ENCODE data around the gene RNF167. TPM values are rescaled to one million over a fixed set of nuclear protein-coding genes. Genes with fewer than 3 reads are reported as not detected.

RNF167 gene
- polyA plus RNA-seq, 1 experiment = 69.9 TPM

GRCh38 chr17:4947411-4948165 is 7.5 kb downstream of the RNF167 start:
- CTCF ChIA-PET = interaction anchor here (1.3 kb wide), 1 partner anchor 39 kb away, joined by 4 read pairs; no protein-coding TSS in a partner anchor
- no peak for TF ChIP-seq CTCF (IDR thresholded peaks at IDR 0.05; ENCODE audit: insufficient read depth, low read depth, low read length)
- DNase-seq (ENCODE audit: low read depth) = no peak
- POLR2A ChIA-PET = interaction anchor here (2.5 kb wide), 1 partner anchor 20 kb away, joined by 17 read pairs; the partner anchor contains the start of gene SPAG7
- H3K36me3 ChIP-seq (ENCODE audit: control insufficient read depth, insufficient read depth, low read length) = peaks cover 17% of the 10 kb centered on the region
- no peaks in the 10 kb centered on the region for H3K27me3 ChIP-seq (ENCODE audit: control insufficient read depth, insufficient read depth, low read length)
- H3K4me3 ChIP-seq (ENCODE audit: low read depth, low read length) = peak overlapping the region; percentile 92

GRCh38 chr17:4948166-4948930 is 8.3 kb downstream of the RNF167 start, which contains the start of gene PFN1:
Gene PFN1, minus strand, starts transcription at chr17:4948530. Its CDS starts 136 bp downstream, at chr17:4948394.
- peak within 1 kb of the TSS; percentile 92 for H3K4me3 ChIP-seq (ENCODE audit: low read depth, low read length)
- peak; percentile 63 for DNase-seq (ENCODE audit: low read depth)
- TF ChIP-seq CTCF (IDR thresholded peaks at IDR 0.05; ENCODE audit: insufficient read depth, low read depth, low read length) = no peak
- ChIA-PET POLR2A (interaction anchor here (0.6 to 2.5 kb wide), 2 partner anchors 8 to 19 kb away, joined by 3 to 17 read pairs; partner anchors contain the start of genes RNF167 and SPAG7), CTCF (interaction anchor here (1.3 kb wide), 1 partner anchor 39 kb away, joined by 4 read pairs; no protein-coding TSS in a partner anchor)
- no peaks in the 10 kb centered on the region for H3K27me3 ChIP-seq (ENCODE audit: control insufficient read depth, insufficient read depth, low read length)
- peaks cover 13% of the 10 kb centered on the region for H3K36me3 ChIP-seq (ENCODE audit: control insufficient read depth, insufficient read depth, low read length)

GRCh38 chr17:4948931-4949320 is 8.9 kb downstream of the RNF167 start:
- no peak for TF ChIP-seq CTCF (IDR thresholded peaks at IDR 0.05; ENCODE audit: insufficient read depth, low read depth, low read length)
- Histone ChIP-seq H3K36me3 (ENCODE audit: control insufficient read depth, insufficient read depth, low read length) (peaks cover 13% of the 10 kb centered on the region), H3K27me3 (ENCODE audit: control insufficient read depth, insufficient read depth, low read length) (no peaks in the 10 kb centered on the region), H3K4me3 (ENCODE audit: low read depth, low read length) (peak overlapping the region; percentile 92)
- ChIA-PET POLR2A (interaction anchor here (0.6 to 2.5 kb wide), 2 partner anchors 9 to 18 kb away, joined by 3 to 17 read pairs; partner anchors contain the start of genes RNF167 and SPAG7), CTCF (no interaction called here)
- peak; percentile 60 for DNase-seq (ENCODE audit: low read depth)

GRCh38 chr17:4949321-4950074 is 9.4 kb downstream of the RNF167 start:
- POLR2A ChIA-PET = interaction anchor here (0.6 to 2.5 kb wide), 3 partner anchors 9 to 18 kb away, joined by 3 to 17 read pairs (median 3); partner anchors contain the start of genes RNF167 and SPAG7
- CTCF ChIA-PET = no interaction called here
- TF ChIP-seq CTCF (IDR thresholded peaks at IDR 0.05; ENCODE audit: insufficient read depth, low read depth, low read length) = no peak

More at GRCh38 chr17:4949321-4950074, 9.4 kb downstream of the RNF167 start:
- Histone ChIP-seq H3K27me3 (ENCODE audit: control insufficient read depth, insufficient read depth, low read length) (no peaks in the 10 kb centered on the region), H3K36me3 (ENCODE audit: control insufficient read depth, insufficient read depth, low read length) (peaks cover 12% of the 10 kb centered on the region), H3K4me3 (ENCODE audit: low read depth, low read length) (peak overlapping the region; percentile 92)
- no peak for DNase-seq (ENCODE audit: low read depth)
